NCI-H748 (cell line): ENCODE data around the gene SLC6A17.

Experiments
- DNase-seq: peaks from one replicate; lab custom pipeline; 2025; ENCODE audit not compliant: unreplicated experiment; lab: John Stamatoyannopoulos, UW

Gene SLC6A17

DNA sequence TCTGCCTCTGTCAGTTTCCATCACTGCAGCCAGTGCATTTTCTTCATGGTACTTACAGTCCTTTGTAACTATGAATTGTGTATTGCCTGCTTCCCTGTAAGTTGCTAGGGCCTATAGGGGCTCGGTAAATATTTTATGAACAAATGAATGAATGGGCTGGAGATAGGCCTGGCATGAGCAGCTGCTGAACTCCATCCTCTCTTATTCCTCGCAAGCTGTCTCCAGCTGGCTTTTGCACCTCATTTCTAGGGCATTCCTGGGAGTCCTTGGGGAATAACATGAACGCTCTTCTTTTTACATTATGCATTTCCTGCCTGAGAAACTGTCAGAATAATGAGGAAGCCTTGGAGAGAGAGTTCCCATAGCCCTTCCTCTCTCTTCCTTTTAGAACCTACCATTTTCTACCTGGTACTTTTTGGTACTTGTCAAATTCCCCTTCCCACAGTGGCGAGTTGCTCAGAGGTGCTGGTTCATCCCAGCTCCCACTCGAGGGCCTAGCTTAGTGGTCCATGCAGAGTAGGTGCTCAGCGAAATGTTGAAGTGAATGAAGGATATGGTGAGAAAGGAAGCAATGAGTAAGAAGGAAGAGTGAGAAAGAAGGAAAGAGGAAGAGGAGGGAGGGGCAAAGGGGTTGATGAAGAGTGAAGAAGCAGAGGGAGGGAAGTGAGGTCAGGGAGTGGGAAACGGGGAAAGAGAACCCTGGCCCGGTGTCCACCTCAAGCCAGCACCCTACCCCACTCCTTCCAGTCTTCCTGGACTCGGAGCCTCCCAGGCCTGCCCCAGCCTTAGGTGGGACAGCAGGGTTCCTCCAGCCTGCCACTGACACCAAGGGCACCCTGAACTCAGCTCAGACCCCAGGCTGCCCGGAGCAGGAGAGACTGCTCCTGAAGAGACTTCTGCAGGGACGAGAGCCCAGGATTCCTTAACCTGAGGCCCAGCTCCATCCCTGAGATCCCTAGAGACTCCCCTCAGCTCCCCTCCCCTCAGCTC, 89.4 kb downstream of the SLC6A17 start:
- no peak for DNase-seq

GRCh38 chr1:110240476-110241210, 90.3 kb downstream of the SLC6A17 start:
- DNase-seq, result peak; percentile 57

- no peak for DNase-seq
Observed at GRCh38 chr1:110241516-110241915, 91.2 kb downstream of the SLC6A17 start.

DNA sequence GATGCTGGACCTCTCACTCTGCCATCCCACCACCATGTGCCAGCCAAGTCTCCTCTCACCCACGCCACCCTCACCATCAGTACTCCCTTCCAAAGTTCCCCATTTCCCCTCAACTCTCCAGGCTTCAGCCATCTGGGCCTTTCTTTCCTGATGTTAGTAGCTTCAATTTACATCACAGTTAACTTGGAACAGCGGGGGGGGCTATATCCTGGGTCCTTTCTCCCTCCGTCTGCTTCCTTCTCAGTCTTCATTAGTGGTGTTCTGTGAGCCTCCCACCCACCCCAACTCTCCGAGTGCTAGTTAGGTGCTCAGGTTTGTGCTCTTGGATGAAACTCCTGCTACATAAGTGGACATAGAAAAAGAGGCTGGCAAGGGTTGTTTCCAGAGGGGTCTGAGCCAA, 91.8 kb downstream of the SLC6A17 start:
- DNase-seq, result no peak

DNA sequence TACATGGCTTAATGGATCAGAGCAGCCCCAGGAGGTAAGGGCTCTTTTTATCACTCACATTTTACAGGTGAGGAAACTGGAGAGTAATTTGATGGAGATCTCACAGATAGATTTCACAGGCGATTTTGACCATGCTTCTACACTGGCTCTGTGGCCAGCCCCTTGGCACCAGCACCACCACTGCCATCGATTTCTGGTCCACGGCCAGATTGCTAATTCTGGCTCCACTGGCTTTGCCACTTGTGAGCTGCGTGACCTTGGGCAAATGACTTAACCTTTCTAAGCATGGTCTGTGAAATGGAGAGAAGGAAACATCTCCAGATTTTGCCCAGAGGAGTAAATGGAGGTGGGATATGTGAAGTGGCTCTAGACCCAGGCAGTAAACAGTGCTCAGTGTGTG, 92.4 kb downstream of the SLC6A17 start:
- DNase-seq, result no peak

GRCh38 chr1:110243146-110243545, 92.9 kb downstream of the SLC6A17 start:
- no peak for DNase-seq

GRCh38 chr1:110243574-110243973, 93.3 kb downstream of the SLC6A17 start:
- DNase-seq, result peak; percentile 45

DNA sequence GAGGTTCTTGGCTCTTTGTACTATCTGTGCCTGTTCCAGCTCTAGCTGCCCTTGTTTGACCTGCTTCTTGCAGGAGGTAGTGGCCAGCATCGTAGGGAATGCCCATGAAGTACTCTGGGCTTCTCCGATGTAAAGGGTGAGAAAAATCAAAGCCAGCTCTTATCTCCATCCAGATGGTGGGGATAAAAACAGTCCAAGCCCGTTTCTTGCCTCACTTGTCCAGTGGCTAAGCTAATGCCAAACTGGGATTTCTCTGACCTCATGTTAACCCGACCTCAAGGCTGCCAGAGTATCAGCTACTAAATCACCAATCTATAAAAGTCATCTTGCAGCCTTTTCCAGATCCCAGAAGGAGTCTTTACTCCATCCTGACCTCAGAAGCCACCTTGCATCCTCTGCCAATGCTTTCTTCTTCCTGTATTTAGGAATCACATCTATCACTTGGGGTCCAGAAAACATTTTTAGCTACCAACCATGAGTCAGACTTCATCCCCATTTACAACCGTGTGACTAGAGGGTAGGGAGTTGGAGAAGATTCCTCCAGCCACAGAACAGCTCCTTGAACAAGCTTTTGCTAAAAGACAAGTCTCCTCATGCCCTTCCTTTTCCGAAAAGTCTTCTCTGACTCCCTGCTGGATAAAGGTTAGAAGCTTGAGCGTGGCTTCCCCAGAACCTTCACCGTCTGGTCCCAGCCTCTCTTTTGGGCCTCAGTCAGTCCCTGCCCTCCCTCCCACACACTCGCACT, 95.8 kb downstream of the SLC6A17 start:
- DNase-seq, result no peak

DNA sequence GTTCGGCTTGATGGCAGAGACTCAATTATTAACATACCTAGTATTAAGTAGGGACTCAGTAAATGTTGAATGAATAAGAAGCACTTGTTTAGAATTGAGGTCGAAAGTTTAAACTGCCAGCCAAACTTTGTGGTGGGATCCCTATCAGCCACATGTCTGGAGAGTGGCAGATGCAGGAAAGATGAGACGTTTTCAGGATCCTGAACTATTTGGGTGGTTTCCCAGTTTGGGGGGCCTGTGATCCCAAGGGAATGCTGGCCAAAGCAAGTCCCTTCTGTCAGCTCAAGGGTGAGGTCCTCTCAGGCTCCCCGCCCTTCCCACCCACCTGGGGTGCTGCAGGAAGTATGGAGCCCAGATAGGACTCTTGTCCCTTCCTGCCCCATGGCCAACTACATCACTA, 98.5 kb downstream of the SLC6A17 start:
- DNase-seq, result no peak

GRCh38 chr1:110249256-110249655, 99.0 kb downstream of the SLC6A17 start:
- DNase-seq, result no peak

DNA sequence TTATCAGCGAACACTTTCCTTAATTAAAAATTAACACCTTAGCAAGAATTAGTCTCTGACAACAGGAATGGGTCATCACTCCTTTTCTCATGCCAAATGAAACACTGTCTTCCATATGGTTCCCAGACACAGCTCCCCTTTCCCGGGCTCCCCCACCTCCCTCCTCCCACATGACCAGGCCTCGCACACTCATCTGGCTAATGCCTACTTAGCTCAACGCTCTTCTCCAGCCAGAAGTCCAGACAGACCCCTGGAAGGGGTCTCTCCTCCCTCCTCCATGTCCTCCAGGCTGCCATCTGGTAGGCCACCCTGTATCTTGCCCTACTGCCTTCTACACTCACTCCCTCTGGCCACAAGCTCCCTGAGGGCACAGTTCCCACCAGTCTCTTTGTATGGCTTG, 99.7 kb downstream of the SLC6A17 start:
- DNase-seq, result no peak

DNA sequence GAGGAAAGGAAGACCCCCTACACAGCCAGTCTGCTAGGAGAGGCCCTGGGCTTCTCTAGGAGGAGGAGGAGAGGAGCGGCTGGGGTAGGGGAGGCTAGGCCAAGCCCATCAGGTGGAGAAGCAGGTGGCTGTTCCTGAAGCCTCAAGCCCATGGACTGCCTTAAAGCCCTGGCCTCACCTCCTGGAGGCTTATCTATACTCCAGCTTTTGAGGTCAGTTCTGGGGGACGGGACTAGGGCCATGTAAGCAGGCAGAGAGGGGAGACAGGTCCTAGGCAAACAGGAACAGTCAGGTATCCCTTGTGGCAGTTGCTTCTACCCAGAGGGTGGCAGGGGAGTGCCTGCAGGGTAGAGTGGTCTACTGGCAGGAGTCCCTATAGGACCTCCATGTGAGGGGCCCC, 100.5 kb downstream of the SLC6A17 start:
- no peak for DNase-seq
